HG02588 (cell line): ENCODE measurements around the gene TRIM64C.
"Not testable (repeated sequence)": the region's sequence is repeated elsewhere in the genome, so short reads cannot be mapped to it uniquely, and the experiment has no call there.

Source experiments
- ATAC-seq: cut with Tn5 transposase; IDR thresholded peaks from one replicate; pipeline ENCODE4 v1.9.1; 2021; ENCODE audit warnings: mild to moderate bottlenecking, moderate library complexity; ENCODE audit not compliant: unreplicated experiment

TRIM64C gene

GRCh38 chr11:49059012-49059411 is at the start of gene TRIM64C:
TRIM64C (minus strand) TSS chr11:49059112; CDS start chr11:49059112, 0 bp downstream.
- ATAC-seq: not testable (repeated sequence)

- ATAC-seq: not testable (repeated sequence)
Measured at GRCh38 chr11:49102356-49102755, 43.4 kb upstream of the TRIM64C start.

- ATAC-seq: not testable (repeated sequence)
Measured at GRCh38 chr11:49069897-49070296, 11.0 kb upstream of the TRIM64C start.

GRCh38 chr11:49049821-49050220 is 9.1 kb downstream of the TRIM64C start:
- ATAC-seq: not testable (repeated sequence)

GRCh38 chr11:49048229-49048628 is 10.7 kb downstream of the TRIM64C start:
- ATAC-seq: not testable (repeated sequence)

- ATAC-seq: not testable (repeated sequence)
Measured at GRCh38 chr11:49028523-49028922, 30.4 kb downstream of the TRIM64C start, which contains the start of gene TRIM49B. TRIM49B (plus strand) TSS chr11:49028823; CDS start chr11:49031600, 2,777 bp downstream.
